Kidney (tissue), 14 donors: ENCODE measurements around the gene ATR. TPM values are rescaled to one million over a fixed set of nuclear protein-coding genes. Genes with fewer than 3 reads are reported as not detected.

ENCODE experiments used
- DNase-seq, 5 donors: peaks; one replicate each; pipeline ENCODE4 v3.0.0-alpha.2; 2013 to 2020
- FAIRE-seq: peaks from 2 replicates; lab custom pipeline; 2012; peaks lifted over from hg19 to GRCh38; lab: Jason Lieb, UNC
- H3K27ac ChIP-seq, 2 donors: one replicate each; pipeline ENCODE4 v1.7.0; 2013; ENCODE audit warnings: low read depth in 2 of 2, low read length in 2 of 2, inconsistent platforms in 1 of 2
- H3K27me3 ChIP-seq: one replicate; pipeline ENCODE4 v1.7.1; 2013; ENCODE audit warnings: low read length, inconsistent platforms; ENCODE audit not compliant: control insufficient read depth, insufficient read depth
- H3K36me3 ChIP-seq, 3 donors: one replicate each; pipeline versions ENCODE4 v1.7.0 to v1.7.1; 2013; ENCODE audit warnings: low read length in 3 of 3, control low read depth in 1 of 3, inconsistent platforms in 1 of 3; ENCODE audit not compliant: insufficient read depth in 3 of 3, control insufficient read depth in 2 of 3
- H3K4me1 ChIP-seq, 3 donors: one replicate each; pipeline versions ENCODE4 v1.7.0 to v1.7.1; 2013; ENCODE audit warnings: low read length in 3 of 3, inconsistent platforms in 1 of 3, low read depth in 1 of 3; ENCODE audit not compliant: control insufficient read depth in 2 of 3, insufficient read depth in 2 of 3
- H3K4me3 ChIP-seq, 3 donors: one replicate each; pipeline versions ENCODE4 v1.7.0 to v1.8.1; 2013; ENCODE audit warnings: low read length in 3 of 3, control low read depth in 1 of 3, inconsistent platforms in 1 of 3
- H3K9ac ChIP-seq, 3 donors: one replicate each; pipeline versions ENCODE4 v1.7.0 to v1.7.1; 2013; ENCODE audit warnings: low read length in 3 of 3, control low read depth in 1 of 3, inconsistent platforms in 1 of 3
- H3K9me3 ChIP-seq, 3 donors: one replicate each; pipeline versions ENCODE4 v1.7.0 to v1.7.1; 2013; ENCODE audit warnings: low read length in 3 of 3, control low read depth in 1 of 3, inconsistent platforms in 1 of 3; ENCODE audit not compliant: control insufficient read depth in 2 of 3, insufficient read depth in 1 of 3
- intact Hi-C: fragments of 100-400 bp; cut with DNase I; formaldehyde crosslinking; loops from one replicate; pipeline ENCODE4 v1.11.1; 2022
- polyA plus RNA-seq: library from polyadenylated mRNA; stranded (reverse); fragments of 350-450 nt; fragmentation: Illumina TruSeq; extraction: RNeasy Lipid Tissue Mini Kit (QIAGEN cat#74804); gene quantifications from one replicate; pipeline ENCODE4 v1.2.3, GENCODE V29; 2014; ENCODE audit warnings: low read depth, low replicate concordance; ENCODE audit not compliant: insufficient read depth
- total RNA-seq: library from RNA; stranded (reverse); fragmentation: NEBNext Ultra II Directional; extraction: Animal tissue kit (Norgen Biotek cat#: 25700); gene quantifications from one replicate; pipeline ENCODE4 v1.2.1, GENCODE V29; 2021
- TF ChIP-seq, protein P1 (sequence below): IDR thresholded peaks from 3 replicates; pipeline ENCODE4 v1.5.1; 2012; ENCODE audit warnings: mild to moderate bottlenecking, moderate library complexity, borderline replicate concordance; ENCODE audit not compliant: insufficient read depth; ENCODE audit errors: extremely low read depth
- donor health status: control.
- donor health status: control.
- donor health status: control.
- donor health status: control.
- donor health status: control.
- donor health status: DM: yes; HTN: yes; CAD: no.
- donor health status: Normal renal cell carcinoma (clear cell type).

ATR gene
- total and polyA plus RNA-seq, 2 donors from 2014 or later: 17.4 to 31.8 TPM

DNA sequence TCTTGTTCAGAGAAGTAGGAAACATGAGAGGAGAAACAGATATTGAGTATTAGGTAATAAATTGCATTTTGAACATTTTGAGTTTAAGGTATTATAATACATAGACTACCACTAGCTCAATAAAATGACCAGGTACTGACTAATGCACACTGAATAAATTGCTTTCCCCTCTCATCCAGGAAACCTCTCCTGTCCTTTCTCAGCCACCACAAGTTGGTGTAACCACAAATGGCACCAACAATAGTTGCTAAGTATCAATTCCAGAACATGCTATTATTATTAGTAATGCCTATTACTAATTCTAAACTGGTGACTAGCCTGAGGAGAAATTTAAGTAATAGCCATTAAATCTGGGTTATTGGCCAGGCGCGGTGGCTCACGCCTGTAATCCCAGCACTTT is 83.4 kb downstream of the ATR start:
- DNase-seq (no peak), FAIRE-seq (no peak)
- Histone ChIP-seq H3K9me3 (no peaks in the 10 kb centered on the region), H3K27me3 (no peaks in the 10 kb centered on the region), H3K9ac (no peak overlapping the region), H3K27ac (no peak overlapping the region), H3K36me3 (peaks cover 2 to 21% (median 11%) of the 10 kb centered on the region in 3 donors), H3K4me3 (no peak overlapping the region), H3K4me1 (no peaks in the 10 kb centered on the region)
- intact Hi-C loops: no loop called here
- TF ChIP-seq, protein P1, sequence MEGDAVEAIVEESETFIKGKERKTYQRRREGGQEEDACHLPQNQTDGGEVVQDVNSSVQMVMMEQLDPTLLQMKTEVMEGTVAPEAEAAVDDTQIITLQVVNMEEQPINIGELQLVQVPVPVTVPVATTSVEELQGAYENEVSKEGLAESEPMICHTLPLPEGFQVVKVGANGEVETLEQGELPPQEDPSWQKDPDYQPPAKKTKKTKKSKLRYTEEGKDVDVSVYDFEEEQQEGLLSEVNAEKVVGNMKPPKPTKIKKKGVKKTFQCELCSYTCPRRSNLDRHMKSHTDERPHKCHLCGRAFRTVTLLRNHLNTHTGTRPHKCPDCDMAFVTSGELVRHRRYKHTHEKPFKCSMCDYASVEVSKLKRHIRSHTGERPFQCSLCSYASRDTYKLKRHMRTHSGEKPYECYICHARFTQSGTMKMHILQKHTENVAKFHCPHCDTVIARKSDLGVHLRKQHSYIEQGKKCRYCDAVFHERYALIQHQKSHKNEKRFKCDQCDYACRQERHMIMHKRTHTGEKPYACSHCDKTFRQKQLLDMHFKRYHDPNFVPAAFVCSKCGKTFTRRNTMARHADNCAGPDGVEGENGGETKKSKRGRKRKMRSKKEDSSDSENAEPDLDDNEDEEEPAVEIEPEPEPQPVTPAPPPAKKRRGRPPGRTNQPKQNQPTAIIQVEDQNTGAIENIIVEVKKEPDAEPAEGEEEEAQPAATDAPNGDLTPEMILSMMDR: no peak

DNA sequence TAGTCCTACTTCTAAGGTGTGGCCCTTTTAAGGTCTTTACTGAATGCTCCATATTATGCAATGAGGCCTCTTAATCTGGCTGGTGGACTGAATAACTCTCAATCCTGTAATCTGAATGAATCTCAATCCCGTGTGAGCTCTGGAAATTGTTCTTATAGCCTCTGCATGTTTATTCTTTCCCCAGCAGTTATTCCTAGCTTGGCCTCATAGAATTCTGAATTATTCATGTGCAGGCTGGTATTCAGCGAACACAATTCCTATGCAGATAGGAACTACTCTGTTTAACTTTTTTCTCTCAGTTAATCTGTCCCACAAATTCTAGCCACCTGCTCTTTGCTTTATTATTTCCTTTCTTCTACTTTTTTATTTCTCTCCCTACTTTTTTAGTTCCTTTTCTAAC is 86.3 kb downstream of the ATR start:
- no peak overlapping the region for H3K9ac ChIP-seq
- intact Hi-C loops: no loop called here
- no peaks in the 10 kb centered on the region for H3K9me3 ChIP-seq
- H3K4me1 ChIP-seq: no peaks in the 10 kb centered on the region
- no peak overlapping the region for H3K27ac ChIP-seq
- peaks cover 4 to 41% (median 16%) of the 10 kb centered on the region in 3 donors for H3K36me3 ChIP-seq
- no peak for FAIRE-seq
- DNase-seq: no peak
- H3K27me3 ChIP-seq: no peaks in the 10 kb centered on the region
- TF ChIP-seq, protein P1: no peak
- H3K4me3 ChIP-seq: no peak overlapping the region

DNA sequence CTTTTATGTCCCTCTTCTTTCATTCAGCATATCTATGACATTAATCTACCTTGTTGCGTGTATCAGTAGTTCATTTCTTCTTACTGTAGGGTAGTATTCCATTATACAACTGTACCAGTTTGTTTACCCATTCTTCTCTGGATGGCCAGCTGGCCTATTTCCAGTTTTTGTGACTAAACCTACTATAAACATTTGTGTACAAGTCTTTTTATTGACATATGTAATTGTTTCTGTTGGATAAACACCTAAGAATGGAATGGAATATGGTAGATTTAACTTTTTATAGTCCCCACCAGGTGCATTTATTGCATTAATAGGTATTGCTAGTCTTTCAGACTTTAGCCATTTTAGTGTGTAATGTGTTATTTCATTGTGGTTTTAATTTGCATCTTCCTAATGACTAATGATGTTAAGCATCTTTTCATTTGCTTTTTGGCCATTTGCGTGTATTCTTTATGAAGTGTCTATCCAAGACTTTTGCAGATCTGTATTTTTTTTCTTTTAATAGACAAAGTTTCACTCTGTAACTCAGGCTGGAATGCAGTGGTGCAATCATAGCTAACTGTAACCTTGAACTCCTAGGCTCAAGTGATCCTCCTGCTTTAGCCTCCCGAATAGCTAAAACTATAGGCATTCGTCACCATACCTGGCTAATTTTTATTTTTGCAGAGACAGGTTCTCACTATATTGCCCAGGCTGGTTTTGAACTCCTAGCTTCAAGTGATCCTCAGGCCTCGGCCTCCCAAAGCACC is 88.8 kb downstream of the ATR start:
- TF ChIP-seq, protein P1: no peak
- no peak for FAIRE-seq
- Histone ChIP-seq H3K27me3 (no peaks in the 10 kb centered on the region), H3K9me3 (no peaks in the 10 kb centered on the region), H3K36me3 (peaks cover 2 to 56% (median 16%) of the 10 kb centered on the region in 3 donors), H3K4me3 (no peak overlapping the region), H3K27ac (no peak overlapping the region), H3K9ac (no peak overlapping the region), H3K4me1 (no peaks in the 10 kb centered on the region)
- intact Hi-C loops: no loop called here
- no peak for DNase-seq
